ENCODE results near the gene GRHL1. TPM values are rescaled to one million over a fixed set of nuclear protein-coding genes. Genes with fewer than 3 reads are reported as not detected.

The GRHL1 gene
- total RNA-seq, 1 experiment from 2014 or later = 3.8 TPM

- DNase-seq (ENCODE audit: low spot score) = peak; percentile 64
Measured at GRCh38 chr2:9972621-9973479, 21.4 kb downstream of the GRHL1 start.

DNA sequence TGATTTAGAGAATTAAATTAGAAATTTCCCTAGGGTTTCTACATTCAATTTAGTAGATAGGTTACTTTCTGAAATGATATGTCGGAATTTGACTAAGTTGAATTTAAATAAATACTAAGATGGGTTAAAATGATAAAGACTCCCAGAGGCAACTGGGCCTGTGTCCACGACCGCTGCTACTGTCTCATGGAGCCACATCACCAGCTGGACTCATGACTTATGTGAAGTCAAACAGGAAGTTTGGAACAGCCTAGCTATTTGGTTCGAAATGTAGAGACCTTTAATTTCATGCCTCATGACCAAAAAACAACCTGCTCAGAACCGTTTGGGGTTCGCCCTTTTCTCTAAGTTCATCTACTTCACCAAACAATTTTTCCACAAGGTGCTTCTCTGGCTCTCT is 22.2 kb downstream of the GRHL1 start:
- DNase-seq (ENCODE audit: low spot score) = no peak

- DNase-seq (ENCODE audit: low spot score) = no peak
Measured at GRCh38 chr2:9974343-9974742, 22.9 kb downstream of the GRHL1 start.

- DNase-seq (ENCODE audit: low spot score) = peak; percentile 43
Measured at GRCh38 chr2:9975328-9975727, 23.8 kb downstream of the GRHL1 start.

DNA sequence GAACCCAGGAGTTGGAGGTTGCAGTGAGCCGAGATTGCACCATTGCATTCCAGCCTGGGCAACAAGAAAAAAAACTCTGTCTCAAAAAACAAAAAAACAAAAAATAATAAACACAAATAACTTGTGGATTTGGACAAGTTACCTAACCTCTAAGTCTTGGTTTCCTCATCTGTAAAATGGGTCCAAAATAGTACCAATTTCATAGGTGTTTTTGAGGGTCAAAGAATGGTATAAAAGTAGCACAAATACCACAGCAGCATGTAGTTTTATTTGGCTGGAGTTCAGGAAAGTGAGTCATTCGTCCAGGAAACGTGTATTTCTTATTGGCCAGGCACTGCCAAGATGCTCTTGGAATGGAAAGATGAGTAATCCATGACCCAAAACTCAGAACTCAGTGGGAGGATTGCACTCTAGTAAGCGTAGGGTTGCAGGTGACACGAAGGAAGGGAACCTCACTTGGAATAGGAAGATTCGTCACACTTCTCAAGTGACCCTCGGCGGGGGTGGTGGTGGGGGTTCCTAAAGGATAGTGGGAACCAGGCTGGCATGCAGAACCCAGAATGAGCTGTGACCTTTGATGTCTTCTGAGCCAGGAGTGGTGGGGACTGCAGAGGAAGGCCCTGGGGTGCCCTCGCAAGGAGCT is 24.4 kb downstream of the GRHL1 start:
- peak; percentile 97 for DNase-seq (ENCODE audit: low spot score)

GRCh38 chr2:9979977-9980376 is 28.5 kb downstream of the GRHL1 start:
- DNase-seq (ENCODE audit: low spot score) = no peak

GRCh38 chr2:9980520-9980919 is 29.0 kb downstream of the GRHL1 start:
- no peak for DNase-seq (ENCODE audit: low spot score)

- no peak for DNase-seq (ENCODE audit: low spot score)
Measured at GRCh38 chr2:9981655-9982054, 30.2 kb downstream of the GRHL1 start.

DNA sequence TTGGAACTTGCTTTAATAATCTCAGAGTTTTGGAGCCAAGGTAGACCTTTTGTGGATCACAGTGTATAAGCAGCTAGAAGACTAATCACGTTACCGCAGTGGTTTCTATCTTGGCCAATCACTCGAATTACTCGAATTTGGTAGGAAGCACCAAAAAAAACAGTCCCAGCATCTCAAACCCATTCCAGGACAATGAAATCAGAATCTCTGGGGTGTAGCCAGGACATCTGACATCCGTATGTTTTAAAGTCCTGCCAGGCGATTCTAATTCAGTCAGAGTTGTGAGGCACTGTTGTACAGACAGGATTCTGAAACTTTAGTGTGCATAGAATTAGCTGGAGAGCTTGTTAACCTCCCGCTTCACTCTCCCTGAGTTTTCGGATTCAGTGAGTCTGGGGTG is 30.8 kb downstream of the GRHL1 start:
- DNase-seq (ENCODE audit: low spot score) = no peak

GRCh38 chr2:9982891-9983290 is 31.4 kb downstream of the GRHL1 start:
- no peak for DNase-seq (ENCODE audit: low spot score)

DNA sequence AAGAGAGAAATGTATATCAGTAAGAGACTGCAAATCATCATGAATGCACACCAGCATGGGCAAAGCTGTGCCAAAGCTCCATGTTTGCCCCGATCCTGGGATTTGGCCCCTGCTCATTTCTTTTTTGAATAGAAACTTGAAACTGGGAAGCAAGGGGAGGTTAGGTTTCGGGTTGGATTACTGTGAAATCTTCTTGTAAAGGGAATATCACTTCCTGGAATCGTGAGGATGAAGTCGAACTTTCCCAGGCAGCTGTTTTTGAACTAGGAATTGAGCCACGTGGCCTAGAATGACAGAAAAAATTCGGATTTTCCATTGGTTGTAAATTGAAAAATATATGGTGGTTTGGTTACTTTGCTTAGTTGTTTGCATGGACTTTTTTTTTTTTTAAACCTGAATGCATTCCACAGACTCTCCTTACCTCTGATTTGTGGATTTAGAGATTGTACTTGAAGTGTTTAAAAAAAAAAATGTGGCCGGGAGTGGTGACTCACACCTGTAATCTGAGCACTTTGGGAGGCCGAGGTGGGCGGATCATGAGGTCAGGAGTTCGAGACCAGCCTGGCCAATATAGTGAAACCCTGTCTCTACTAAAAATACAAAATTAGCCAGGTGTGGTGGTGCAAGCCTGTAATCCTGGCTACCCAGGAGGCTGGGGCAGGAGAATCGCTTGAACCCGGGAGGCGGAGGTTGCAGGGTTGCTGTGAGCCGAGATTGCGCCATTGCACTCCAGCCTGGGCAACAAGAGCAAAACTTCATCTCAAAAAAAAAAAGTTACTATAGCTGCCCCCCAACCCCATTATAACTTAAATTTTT is 32.1 kb downstream of the GRHL1 start:
- no peak for DNase-seq (ENCODE audit: low spot score)

- DNase-seq (ENCODE audit: low spot score) = peak; percentile 60
Measured at GRCh38 chr2:9984217-9984739, 32.8 kb downstream of the GRHL1 start.

DNA sequence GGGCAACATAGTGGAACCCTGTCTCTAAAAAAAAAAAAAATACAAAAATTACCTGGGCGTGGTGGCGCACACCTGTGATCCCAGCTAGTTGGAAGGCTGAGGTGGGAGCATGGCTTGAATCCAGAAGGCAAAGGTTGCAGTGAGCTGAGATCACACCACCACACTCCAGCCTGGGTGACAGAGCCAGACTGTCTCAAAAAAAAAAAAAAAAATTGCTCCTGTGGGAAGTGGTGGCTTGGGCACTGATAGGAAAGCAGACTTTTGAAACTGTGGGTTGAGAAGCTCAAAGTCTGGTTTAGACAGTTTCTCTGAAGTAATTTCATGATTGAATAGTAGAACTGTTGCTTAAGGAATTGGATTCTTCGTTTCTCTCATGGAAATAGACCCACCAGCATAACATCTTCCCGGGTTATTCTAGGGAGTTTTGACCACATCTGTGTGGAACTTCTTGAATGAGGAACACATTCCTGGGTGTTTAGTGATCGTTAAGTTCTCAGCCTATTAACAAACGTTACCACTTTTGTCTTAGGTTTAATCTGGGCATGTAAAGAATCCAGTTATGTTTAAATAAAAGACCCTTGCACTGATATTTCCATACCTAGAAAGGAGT is 33.5 kb downstream of the GRHL1 start:
- no peak for DNase-seq (ENCODE audit: low spot score)

- no peak for DNase-seq (ENCODE audit: low spot score)
Measured at GRCh38 chr2:9985531-9986328, 34.2 kb downstream of the GRHL1 start.

GRCh38 chr2:9988320-9988719 is 36.8 kb downstream of the GRHL1 start:
- no peak for DNase-seq (ENCODE audit: low spot score)

DNA sequence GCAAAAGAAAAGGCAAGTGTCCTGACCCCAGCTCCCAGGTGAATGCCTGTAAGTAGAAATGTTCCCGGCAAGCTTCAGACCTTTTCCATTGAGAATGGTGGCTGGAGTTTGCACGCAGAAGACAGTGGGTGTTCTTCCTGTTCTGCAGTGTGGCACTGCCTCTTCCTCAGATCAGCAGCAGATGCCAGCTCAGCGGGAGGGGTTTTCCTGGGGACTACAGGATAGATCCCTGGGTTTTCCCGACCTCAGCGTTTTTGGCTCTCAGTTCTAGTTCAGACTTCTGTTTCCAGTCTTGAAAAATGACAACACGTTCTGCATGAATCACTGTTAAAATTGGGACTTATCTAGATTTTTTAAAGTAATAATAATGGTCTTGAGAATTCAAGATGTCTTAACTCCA is 39.2 kb downstream of the GRHL1 start:
- peak; percentile 75 for DNase-seq (ENCODE audit: low spot score)

GRCh38 chr2:9991221-9991620 is 39.7 kb downstream of the GRHL1 start:
- no peak for DNase-seq (ENCODE audit: low spot score)

- DNase-seq (ENCODE audit: low spot score) = peak; percentile 32
Measured at GRCh38 chr2:9991829-9992273, 40.4 kb downstream of the GRHL1 start.

DNA sequence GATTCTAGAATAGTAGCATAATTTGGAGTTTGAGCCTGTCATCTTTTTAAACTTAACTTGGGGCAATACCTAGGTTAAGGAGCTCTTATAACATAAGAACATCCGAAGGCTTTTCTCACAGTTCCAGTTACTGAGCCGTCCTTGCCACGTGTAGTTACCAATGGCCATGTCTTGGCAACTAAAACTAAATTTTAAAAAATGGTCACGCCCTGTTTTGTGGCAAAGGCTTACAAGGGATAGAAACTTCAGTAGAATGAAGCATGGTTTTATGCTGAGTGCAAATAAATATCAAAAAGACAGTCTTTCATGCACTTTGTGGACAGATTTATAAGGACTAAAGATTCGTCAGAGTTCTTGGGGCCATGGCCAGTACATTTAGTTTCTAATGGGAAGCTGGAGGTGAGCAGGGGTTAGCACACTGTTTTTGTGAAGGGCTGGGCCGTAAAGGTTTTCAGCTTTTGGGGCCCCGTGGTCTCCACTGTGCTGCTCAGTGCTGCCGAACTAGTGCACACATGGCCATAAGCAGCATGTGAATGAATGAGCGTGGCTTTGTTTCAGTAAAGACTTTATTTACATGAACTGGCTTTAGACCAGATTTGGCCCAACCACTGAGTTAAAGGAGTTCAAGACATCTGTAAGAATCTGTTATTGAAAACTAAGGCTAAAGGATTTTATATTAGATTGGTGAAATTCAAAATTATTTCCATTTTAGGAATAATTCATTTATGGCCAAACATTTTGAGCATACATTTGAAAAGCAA is 41.1 kb downstream of the GRHL1 start:
- no peak for DNase-seq (ENCODE audit: low spot score)
